GM12878 (cell line): ENCODE results near the gene UBB. TPM values are rescaled to one million over a fixed set of nuclear protein-coding genes. Genes with fewer than 3 reads are reported as not detected.

ENCODE experiments used
- CBX3 ChIP-seq: fragments of 200-600 bp; sonication (generic); IDR thresholded peaks from 2 replicates; pipeline ENCODE4 v1.6.1; 2016; ENCODE audit warnings: low read depth, borderline replicate concordance
- CHD1 ChIP-seq: IDR thresholded peaks from 2 replicates; pipeline ENCODE4 v1.6.1; 2012; ENCODE audit warnings: low read depth, low read length, improper control_type of control experiment
- CUX1 ChIP-seq: IDR thresholded peaks from 2 replicates; pipeline ENCODE4 v1.6.1; 2012; ENCODE audit warnings: improper control_type of control experiment, low read depth, low read length; ENCODE audit not compliant: insufficient replicate concordance
- ELK1 ChIP-seq: IDR thresholded peaks from 2 replicates; pipeline ENCODE4 v1.6.1; 2012; ENCODE audit warnings: low read depth, low read length, improper control_type of control experiment
- FOS ChIP-seq: IDR thresholded peaks from 3 replicates; pipeline ENCODE4 v1.6.1; 2011; ENCODE audit warnings: borderline replicate concordance; ENCODE audit not compliant: insufficient read length; ENCODE audit errors: extremely low read depth
- IKZF1 ChIP-seq: fragments of 450-650 bp; conservative IDR thresholded peaks from 2 replicates; pipeline ENCODE4 v1.6.1; 2017; ENCODE audit warnings: antibody characterized with exemption, mild to moderate bottlenecking
- IRF3 ChIP-seq: fragments of 450-650 bp; IDR thresholded peaks from 2 replicates; pipeline ENCODE4 v1.6.1; 2014; ENCODE audit warnings: mild to moderate bottlenecking
- NFYB ChIP-seq: IDR thresholded peaks from 2 replicates; pipeline ENCODE4 v1.6.1; 2011; ENCODE audit warnings: low read depth, mild to moderate bottlenecking, low read length, improper control_type of control experiment, moderate library complexity; ENCODE audit not compliant: insufficient read depth
- PAX5 ChIP-seq: IDR thresholded peaks from 2 replicates; pipeline ENCODE4 v1.6.1; 2011; ENCODE audit warnings: low read depth, low read length, borderline replicate concordance
- RAD21 ChIP-seq: IDR thresholded peaks from 2 replicates; pipeline ENCODE4 v1.6.1; 2011; ENCODE audit warnings: mild to moderate bottlenecking, low read depth, low read length, moderate library complexity; ENCODE audit not compliant: insufficient read depth
- RB1 ChIP-seq: fragments of 450-650 bp; formaldehyde crosslinking; IDR thresholded peaks from 2 replicates; pipeline ENCODE4 v1.6.1; 2017; ENCODE audit warnings: mild to moderate bottlenecking, borderline replicate concordance
- TCF7 ChIP-seq: IDR thresholded peaks from 2 replicates; pipeline ENCODE4 v1.6.1; 2014; ENCODE audit warnings: antibody characterized with exemption, borderline replicate concordance
- WRNIP1 ChIP-seq: IDR thresholded peaks from 2 replicates; pipeline ENCODE4 v1.6.1; 2011; ENCODE audit warnings: low read depth, low read length, improper control_type of control experiment, borderline replicate concordance
- YBX1 ChIP-seq: fragments of 450-650 bp; IDR thresholded peaks from 2 replicates; pipeline ENCODE4 v1.6.1; 2016; ENCODE audit warnings: antibody characterized with exemption
- ZNF274 ChIP-seq: IDR thresholded peaks from one replicate; pipeline ENCODE4 v1.8.0; 2011; ENCODE audit not compliant: insufficient read length, insufficient read depth
- polyA plus RNA-seq, 11 experiments: library from polyadenylated mRNA; depleted of rRNA in 4 of 11; unstranded in 6 of 11; stranded (reverse) in 5 of 11; fragments of >200 nt; fragmentation: Nextera tagmentation in 4 of 11; fragmentation: Illumina TruSeq in 1 of 11; extraction: Ambion mirVana in 4 of 11; extraction: Trizol in 1 of 11; gene quantifications; 1 replicate in 1 of 11; 2 replicates in 10 of 11; pipeline versions ENCODE4 v1.2.1 to v1.2.3, GENCODE V29; 2011 to 2016; ENCODE audit warnings: inconsistent platforms in 2 of 11, missing spikeins in 2 of 11, low read depth in 1 of 11
- total RNA-seq, 4 experiments: library from RNA; depleted of rRNA in 3 of 4; stranded (reverse); fragments of >200 nt in 3 of 4; fragmentation: Illumina TruSeq in 1 of 4; extraction: Trizol in 1 of 4; gene quantifications; 2 replicates each; pipeline versions ENCODE4 v1.2.1 to v1.2.3, GENCODE V29; 2013 to 2021
- TF ChIP-seq, protein P1 (sequence below): IDR thresholded peaks from 2 replicates; pipeline ENCODE4 v1.6.1; 2011; ENCODE audit warnings: borderline replicate concordance, low read depth, mild to moderate bottlenecking, moderate library complexity, low read length; ENCODE audit not compliant: insufficient read depth, poor library complexity, severe bottlenecking

Gene UBB
- total and polyA plus RNA-seq, 10 of the 15 experiments (the other 5 are each of a cell fraction or from before 2014, with no cell fraction given): 1,133 to 4,246 (median 2,099) TPM

- TF ChIP-seq, protein P1, sequence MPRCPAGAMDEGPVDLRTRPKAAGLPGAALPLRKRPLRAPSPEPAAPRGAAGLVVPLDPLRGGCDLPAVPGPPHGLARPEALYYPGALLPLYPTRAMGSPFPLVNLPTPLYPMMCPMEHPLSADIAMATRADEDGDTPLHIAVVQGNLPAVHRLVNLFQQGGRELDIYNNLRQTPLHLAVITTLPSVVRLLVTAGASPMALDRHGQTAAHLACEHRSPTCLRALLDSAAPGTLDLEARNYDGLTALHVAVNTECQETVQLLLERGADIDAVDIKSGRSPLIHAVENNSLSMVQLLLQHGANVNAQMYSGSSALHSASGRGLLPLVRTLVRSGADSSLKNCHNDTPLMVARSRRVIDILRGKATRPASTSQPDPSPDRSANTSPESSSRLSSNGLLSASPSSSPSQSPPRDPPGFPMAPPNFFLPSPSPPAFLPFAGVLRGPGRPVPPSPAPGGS: no peak
- TF ChIP-seq ELK1: no peak
- no peak for TF ChIP-seq FOS
- TF ChIP-seq ZNF274: no peak
- no peak for TF ChIP-seq IRF3
- TF ChIP-seq CBX3: no peak
- TF ChIP-seq RAD21: peak; percentile 11; the same call in 1 of the 2 replicates
- peak; percentile 22; the same call in 1 of the 2 replicates for TF ChIP-seq IKZF1
- no peak for TF ChIP-seq TCF7
- no peak for TF ChIP-seq CHD1
- no peak for TF ChIP-seq CUX1
- TF ChIP-seq RB1: peak; percentile 35; the same call in 1 of the 2 replicates
- TF ChIP-seq PAX5: 0 out of 2 replicates have a peak, but pooled peaks have one; percentile 17
- no peak for TF ChIP-seq NFYB
- TF ChIP-seq YBX1: no peak
- no peak for TF ChIP-seq WRNIP1
Observed at GRCh38 chr17:16353317-16354174, 27.3 kb upstream of the UBB start, which contains the start of gene CENPV (continued).
